ENCODE measurements around the gene RSAD2.
"Not testable (repeated sequence)": the region's sequence is repeated elsewhere in the genome, so short reads cannot be mapped to it uniquely, and the experiment has no call there.

Gene RSAD2

GRCh38 chr2:6864923-6865345 lies 12.6 kb upstream of the RSAD2 start:
- no peak for DNase-seq

DNA sequence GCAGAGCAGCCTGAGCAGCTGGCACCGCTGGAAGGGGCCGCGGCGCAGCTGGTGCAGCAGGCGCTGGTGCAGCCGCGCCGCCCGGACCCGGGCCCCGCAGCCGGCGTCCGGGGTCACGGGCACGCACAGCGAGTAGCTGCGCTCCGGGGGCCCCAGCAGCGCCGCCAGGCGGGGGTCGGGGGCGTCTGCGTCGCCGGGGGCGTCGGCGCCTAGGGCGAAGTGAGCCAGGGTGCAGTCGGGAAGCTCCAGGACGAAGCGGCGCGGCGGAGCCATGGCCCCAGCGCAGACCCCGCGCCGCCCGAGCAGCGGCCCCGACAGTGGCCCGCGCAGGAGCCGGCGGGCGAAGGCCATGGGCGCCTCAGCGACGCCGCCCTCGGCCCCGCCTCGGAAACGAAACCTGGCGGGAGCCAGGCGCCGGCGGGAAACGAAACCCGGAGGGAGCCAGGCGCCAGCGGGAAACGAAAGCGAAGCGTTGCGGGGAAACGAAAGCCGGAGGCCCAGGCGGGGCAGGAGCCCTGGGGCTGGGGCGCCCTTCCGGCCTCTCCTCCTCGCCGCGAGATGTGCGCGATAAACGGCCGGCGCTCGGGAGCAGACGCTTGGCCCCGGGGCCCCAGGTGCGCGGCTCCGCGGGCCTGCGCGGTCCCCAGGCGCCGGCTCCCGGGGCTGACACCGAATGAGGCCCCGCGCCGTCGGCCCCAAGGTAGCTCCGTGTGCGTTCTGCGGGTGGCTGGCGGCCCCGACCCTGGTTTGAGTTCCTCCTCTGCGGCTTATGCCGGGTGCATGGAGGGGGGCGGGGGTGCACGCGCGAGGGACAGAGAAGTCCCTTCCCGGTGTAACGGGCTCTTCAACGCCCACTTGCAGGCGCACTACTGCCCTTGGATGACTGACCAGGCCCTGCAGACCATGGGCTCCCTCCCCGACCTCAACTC lies 12.0 kb upstream of the RSAD2 start, which contains the start of gene CMPK2:
TSS of gene CMPK2 (minus strand) at position 562 of the 929 bp plus-strand sequence. CDS start at position 351, 211 bp downstream.
- DNase-seq = no peak

GRCh38 chr2:6866275-6866671 lies 11.3 kb upstream of the RSAD2 start:
- DNase-seq = no peak

GRCh38 chr2:6866982-6867381 lies 10.6 kb upstream of the RSAD2 start:
- DNase-seq = no peak

DNA sequence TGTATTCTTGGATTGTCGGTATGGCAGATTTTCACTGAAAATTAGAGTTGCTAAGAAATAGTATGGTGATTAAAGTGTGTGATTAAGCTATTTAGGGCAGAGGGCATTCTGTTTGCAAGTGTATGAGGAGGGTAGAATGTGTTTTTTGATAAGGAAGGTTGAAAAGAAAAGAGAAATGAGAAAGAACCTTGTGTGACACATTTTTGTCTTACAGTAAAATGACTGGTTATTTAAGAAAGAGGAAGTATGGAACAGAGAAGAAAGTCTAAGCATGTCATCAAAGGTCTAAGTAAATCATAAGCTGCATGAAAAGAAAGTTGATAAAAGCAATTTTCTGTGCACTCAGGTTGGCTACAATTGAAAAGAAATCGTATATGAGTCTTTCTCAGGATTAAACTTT lies 5.2 kb upstream of the RSAD2 start:
- no peak for DNase-seq

DNA sequence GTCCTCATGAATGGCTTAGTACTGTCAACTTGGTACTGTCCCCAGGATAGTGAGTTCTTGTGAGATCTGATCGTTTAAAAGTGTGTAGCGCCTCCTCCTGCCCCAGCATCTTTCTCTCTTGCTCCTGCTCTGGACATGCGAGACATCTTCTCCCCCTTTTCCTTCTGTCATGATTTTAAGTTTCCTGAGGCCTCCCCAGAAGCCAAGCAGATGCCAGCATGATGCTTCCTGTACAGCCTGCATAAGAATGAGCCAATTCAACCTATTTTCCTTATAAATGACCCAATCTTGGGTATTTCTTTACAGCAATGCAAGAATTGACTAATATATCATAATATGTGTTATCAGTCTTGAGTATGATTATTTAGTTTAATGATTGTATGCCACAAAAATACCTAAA lies 3.5 kb upstream of the RSAD2 start:
- no peak for DNase-seq

GRCh38 chr2:6876309-6876708 lies 1.3 kb upstream of the RSAD2 start:
- no peak for DNase-seq

DNA sequence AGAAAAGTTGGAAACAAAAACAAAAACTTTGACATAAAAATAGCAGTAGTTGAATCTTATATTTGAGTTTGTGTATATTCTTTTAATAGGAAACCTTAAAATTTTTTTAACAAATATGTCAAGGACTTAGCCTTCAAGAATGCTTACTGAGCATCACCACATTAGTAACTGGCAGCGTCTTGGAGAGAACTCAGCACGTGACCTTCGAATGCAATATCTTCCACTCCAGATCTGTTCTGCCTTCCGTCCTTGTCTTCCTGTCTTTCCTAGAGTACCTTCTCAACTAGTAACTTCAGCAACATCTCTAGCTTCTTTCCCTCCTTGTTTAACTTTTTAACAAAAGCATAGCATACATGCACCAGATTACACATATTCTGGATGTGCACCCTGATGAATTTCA lies 972 bp downstream of the RSAD2 start:
- no peak for DNase-seq

DNA sequence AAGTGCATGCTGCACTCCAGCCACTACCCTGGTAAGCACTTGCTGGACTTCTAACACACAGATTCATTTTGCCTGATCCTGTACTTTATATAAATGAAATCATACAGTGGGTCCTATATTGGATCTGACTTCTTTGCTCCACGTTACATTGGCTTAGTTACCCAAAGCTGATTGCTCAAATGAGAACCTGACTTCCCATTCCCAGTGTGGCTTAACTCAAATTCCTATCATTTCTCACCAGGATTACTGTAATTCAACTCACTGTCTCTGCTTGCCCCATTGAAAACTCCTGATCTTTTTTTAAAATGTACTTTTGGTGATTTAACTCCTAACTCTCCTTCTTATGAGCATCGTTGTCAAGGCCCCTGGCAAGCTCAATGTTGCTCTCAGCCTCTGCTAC lies 1.4 kb downstream of the RSAD2 start:
- no peak for DNase-seq

- no peak for DNase-seq
Observed at GRCh38 chr2:6880200-6880733, 2.7 kb downstream of the RSAD2 start.

- DNase-seq = no peak
Observed at GRCh38 chr2:6881046-6881445, 3.5 kb downstream of the RSAD2 start.

- DNase-seq = no peak
Observed at GRCh38 chr2:6881516-6881915, 3.9 kb downstream of the RSAD2 start.

DNA sequence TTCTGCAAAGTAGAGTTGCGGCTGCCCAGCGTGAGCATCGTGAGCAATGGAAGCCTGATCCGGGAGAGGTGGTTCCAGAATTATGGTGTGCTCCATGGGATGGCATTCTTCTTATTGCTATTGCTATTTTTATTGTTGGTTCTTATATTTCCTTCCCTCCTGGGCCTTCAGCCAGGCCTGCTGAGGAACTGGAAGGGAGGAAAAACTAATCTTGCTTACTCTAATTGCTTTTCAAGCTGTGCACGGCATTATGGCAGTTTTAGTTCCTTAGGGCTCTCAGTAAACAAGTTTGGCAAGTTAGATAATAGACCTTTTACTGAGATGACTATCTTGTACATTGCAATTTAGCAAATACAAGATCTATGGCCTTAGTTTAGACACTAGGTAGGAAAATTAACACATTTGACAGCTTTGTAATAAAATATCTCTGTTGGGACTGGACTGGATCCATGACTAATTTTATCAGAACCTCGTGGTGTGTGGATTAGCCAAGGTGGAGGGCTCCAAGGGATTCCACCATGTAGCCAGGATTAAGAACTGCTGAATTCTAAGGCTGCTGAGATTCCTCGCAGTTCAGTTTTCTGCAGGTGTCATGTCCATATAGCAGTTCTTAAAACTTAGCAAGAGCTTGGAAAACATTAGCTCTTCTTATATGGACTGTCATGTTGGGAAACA lies 6.0 kb downstream of the RSAD2 start:
- DNase-seq = no peak

DNA sequence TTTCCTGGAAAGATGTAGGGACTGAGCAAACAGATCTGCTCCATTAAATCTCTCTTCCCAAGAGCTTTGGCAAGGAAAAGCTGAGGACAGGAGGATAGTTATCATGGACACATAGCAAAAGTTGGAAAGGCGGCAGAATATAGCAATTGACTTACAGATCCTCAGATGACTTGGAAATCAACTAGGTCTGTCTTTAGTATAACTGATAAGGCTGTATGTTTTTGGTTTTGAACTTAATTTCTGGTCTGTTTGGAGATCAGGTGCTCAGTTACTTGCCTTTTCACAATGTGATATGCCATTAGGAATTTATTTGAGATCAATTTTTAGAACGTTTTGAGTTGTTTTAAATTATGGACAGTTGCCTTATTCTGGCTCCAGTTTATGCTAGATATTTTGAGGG lies 8.0 kb downstream of the RSAD2 start:
- DNase-seq = no peak

GRCh38 chr2:6885968-6886367 lies 8.4 kb downstream of the RSAD2 start:
- no peak for DNase-seq

- DNase-seq = no peak
Observed at GRCh38 chr2:6887751-6888192, 10.2 kb downstream of the RSAD2 start.

DNA sequence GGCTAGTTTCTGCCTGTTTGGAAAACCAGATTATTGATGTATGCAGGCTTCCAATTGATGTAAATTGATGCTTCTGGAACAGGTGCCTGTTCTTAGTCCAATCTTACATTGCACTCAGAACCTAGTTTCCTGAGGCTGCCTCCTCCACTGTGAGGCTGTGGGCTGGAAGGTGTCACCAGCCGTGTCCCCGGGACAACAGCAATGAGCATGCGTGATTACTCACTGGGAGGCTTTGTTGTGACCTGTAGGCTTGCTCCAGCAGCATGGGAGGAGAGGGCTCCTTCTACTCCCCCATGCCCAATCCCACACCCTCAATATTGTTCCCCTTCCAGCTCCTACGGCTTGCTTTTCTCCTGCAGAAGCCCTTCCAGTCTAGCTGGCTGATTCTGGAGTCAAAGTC lies 11.1 kb downstream of the RSAD2 start:
- no peak for DNase-seq

DNA sequence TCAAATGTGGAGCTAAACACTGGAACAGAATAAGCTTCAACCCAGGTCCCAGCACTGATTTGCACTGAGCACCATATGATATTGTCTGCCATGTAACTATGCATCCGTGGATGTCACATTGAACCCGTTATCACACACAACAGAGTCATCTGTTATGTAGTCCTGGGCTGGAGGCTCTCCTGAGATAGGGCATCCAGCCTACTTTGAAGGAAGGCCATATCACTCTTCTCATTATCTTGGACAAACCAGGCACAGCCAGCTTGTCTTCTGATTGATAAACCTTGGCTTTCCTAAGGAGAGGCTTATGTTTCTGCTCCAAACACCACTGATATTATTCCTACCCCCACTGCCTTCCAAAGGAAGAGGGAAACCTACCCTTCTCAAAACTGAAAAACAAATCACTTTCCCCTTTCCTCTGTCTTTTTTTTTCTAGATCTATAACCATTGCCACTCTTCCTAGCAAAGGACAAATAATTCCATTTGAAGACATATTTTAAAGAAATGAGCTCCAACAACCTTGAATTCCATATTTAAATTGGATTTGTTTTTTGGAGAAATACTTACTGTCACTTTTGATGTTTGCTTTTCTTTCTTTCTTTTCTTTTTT lies 16.4 kb downstream of the RSAD2 start:
- no peak for DNase-seq

- no peak for DNase-seq
Observed at GRCh38 chr2:6896930-6897759, 19.6 kb downstream of the RSAD2 start.

DNA sequence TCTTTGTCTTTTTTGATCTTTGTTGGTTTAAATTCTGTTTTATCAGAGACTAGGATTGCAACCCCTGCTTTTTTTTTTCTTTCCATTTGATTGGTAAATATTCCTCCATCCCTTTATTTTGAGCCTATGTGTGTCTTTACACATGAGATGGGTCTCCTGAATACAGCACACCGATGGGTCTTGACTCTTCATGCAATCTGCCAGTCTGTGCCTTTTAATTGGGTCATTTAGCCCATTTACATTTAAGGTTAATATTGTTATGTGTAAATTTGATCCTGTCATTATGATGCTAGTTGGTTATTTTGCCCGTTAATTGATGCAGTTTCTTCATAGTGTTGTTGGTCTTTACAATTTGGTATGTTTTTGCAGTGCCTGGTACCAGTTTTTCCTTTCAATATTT lies 25.0 kb downstream of the RSAD2 start:
- DNase-seq = not testable (repeated sequence)

- no peak for DNase-seq
Observed at GRCh38 chr2:6905668-6906067, 28.1 kb downstream of the RSAD2 start.

DNA sequence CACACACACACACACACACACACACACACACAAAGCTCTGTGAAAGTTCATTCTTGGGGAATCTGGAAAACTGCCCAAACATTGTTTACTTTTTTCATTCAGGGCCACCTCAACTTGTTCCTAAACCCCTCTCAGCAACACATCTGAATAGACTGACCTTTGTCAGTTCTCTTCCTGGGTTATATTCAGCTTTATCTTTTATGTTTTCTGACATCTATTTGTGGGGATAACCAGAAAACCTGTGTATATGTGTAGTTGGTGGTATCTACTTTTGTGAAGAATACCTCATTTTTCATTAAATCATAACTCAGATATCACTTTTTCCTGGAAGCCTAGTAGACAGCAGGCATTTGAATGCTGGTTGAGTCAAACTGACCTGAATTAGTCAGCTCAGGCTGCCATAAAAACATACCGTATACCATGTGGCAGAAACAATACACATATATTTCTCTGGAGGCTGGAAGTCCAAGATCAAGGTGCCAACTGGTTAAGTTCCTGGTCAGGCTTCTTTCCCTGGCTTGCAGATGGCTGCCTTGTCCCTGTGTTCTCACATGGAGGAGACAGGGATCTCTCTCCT lies 28.7 kb downstream of the RSAD2 start:
- no peak for DNase-seq

Measured in GOT3 (cell line).